Left renal cortex interstitium (tissue), 4 donors: ENCODE results near the gene ANKEF1. TPM values are rescaled to one million over a fixed set of nuclear protein-coding genes. Genes with fewer than 3 reads are reported as not detected.
"Not testable (repeated sequence)": the region's sequence is repeated elsewhere in the genome, so short reads cannot be mapped to it uniquely, and the experiment has no call there.

Source experiments
- DNase-seq, 4 donors: peaks; one replicate each; pipeline ENCODE4 v3.0.0-alpha.2; 2013; ENCODE audit warnings: low read depth in 4 of 4, low spot score in 2 of 4, missing footprints in 1 of 4
- polyA plus RNA-seq, 4 donors: library from polyadenylated mRNA; unstranded; fragments of 120-200 nt; gene quantifications; one replicate each; pipeline ENCODE4 v1.2.1, GENCODE V29; 2013; ENCODE audit not compliant: insufficient read length in 4 of 4

ANKEF1 gene
- polyA plus RNA-seq, 4 donors = 8.0 to 9.2 (median 8.3) TPM

- DNase-seq = not testable (repeated sequence)
Observed at GRCh38 chr20:10031451-10032215, 3.2 kb upstream of the ANKEF1 start.

DNA sequence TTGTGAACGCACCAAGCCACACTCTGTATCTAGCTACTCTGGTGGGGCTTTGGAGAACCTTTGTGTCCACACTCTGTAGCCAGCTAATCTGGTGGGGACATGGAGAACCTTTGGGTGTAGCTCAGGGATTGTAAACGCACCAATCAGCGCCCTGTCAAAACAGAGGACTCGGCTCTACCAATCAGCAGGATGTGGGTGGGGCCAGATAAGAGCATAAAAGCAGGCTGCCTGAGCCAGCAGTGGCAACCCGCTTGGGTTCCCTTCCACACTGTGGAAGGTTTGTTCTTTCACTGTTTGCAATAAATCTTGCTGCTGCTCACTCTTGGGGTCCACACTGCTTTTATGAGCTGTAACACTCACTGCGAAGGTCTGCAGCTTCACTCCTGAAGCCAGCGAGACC, 2.5 kb upstream of the ANKEF1 start:
- DNase-seq = not testable (repeated sequence)

DNA sequence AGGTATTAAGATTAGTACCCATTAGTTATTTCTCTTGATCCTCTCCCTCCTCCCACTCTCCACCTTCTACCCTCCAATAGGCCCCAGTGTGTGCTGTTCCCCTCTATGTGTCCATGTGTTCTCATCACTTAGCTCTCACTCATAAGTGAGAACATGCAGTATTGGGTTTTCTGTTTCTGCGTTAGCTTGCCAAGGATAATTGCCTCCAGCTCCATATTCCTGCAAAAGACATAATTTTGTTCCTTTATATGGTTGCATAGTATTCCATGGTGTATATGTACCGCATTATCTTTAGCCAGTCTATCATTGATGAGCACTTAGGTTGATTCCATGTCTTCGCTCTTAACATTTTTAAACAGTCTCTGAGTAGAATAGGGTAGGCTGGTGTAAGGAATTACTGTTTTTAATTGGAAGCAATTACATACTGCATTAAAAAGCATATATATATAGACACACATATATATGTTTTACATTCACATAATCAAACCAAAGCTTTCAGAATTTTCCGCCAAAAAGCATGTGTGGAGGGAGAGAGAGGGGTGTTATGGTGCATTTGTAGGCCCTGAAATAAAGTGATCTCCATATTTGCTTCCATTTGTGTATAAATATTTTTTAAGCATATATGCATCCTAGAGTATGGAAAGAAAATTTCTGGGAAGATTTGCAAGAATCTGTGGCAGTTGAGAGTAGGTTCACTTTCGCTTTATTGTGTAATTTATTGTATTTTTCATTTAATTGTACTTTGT, 709 bp upstream of the ANKEF1 start:
- no peak for DNase-seq

DNA sequence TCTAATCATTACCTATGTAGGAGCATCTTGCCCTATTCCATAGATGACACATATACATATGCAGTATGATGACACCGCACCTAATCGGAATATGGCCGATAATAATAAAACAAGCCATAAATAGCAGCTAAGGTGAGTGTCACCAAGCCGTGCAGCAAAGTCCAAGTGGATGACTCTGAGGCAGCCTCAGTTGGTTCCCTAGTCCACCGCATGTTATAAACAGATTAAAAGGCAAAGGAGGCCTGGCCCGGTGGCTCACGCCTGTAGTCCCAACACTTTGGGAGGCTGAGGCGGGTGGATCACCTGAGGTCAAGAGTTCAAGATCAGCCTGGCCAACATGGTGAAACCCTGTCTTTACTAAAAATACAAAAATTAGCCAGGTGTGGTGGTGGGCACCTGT, 1.5 kb downstream of the ANKEF1 start:
- DNase-seq = not testable (repeated sequence)

GRCh38 chr20:10040070-10040975, 5.5 kb downstream of the ANKEF1 start:
- no peak for DNase-seq

DNA sequence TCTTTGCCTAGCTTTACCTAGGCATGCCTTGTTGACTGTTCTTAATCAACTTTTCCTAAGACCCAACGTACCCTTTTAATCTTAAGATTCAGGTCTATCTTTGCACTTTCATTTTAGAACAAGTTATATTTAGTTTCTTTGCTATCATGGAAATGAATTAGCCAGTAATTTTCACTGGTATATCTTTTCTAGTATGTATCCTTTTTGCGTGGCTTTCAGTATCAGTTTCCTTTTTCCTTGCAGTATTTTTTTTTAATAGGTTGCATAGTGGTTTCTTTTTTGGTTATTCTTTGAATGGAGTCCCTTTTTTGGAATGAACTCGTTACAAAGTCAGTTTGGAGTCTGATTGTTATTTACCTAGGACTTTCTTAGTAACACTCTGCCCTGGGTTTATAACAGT, 7.3 kb downstream of the ANKEF1 start:
- no peak for DNase-seq

- no peak for DNase-seq
Observed at GRCh38 chr20:10047427-10047826, 12.6 kb downstream of the ANKEF1 start.

DNA sequence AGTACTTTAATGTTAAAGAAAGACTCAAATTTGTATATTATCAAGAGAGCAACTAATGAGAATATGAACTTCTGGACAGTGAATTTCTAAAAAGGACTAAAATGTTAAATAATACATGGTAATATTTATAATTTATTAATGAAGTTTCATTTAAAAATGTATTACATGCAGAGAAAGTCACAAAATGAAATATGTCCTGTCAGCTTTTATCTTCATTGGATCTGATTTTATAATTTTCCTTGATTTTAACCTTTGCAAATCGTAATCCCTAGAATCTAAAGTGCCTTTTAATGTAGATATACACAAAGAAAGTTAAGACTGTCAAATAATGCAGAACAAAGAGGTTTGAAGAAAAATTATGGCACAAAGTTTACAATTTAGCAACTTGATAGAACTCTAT, 16.4 kb downstream of the ANKEF1 start:
- DNase-seq = no peak

DNA sequence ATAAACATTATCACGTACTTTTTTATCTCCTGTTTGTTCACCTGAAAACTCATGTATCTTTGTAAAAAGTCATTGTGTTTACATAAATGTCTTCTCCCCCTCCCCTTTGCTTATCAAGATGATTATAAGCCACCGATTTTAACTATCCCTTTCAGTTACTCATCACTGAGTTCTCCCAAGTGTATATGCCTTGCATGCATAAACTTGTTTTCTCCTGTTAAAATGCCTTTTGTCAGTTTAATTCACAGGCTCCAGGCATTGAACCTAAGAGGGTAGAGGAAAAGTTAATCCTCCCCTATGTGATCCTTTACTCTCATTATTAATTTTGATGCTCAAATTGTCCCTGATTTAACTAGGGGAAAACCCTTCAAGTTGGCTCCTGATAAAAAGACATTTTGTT, 24.2 kb downstream of the ANKEF1 start:
- DNase-seq = no peak

GRCh38 chr20:10060226-10060625, 25.4 kb downstream of the ANKEF1 start:
- DNase-seq = no peak

DNA sequence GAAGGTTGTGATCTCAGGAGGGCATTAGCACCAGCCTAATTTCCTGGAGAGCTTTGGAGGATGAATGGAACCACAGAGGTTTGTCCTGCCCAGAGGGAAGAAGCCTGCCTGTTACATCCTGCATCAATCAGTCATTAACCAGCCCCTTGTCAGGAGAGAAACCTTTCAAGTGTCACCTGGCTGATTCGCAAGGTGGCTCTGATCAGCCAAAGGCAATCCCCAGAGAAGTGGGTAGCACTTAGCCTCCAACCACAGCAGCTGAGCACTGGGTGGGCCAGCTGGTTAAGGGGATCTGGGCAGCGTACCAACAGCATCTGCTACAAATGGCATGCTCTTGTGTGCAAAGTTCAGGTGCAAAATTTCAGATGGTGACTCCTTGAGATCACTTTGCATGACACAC, 26.9 kb downstream of the ANKEF1 start:
- no peak for DNase-seq

- no peak for DNase-seq
Observed at GRCh38 chr20:10063482-10063881, 28.7 kb downstream of the ANKEF1 start.

- no peak for DNase-seq
Observed at GRCh38 chr20:10064611-10065010, 29.8 kb downstream of the ANKEF1 start.

DNA sequence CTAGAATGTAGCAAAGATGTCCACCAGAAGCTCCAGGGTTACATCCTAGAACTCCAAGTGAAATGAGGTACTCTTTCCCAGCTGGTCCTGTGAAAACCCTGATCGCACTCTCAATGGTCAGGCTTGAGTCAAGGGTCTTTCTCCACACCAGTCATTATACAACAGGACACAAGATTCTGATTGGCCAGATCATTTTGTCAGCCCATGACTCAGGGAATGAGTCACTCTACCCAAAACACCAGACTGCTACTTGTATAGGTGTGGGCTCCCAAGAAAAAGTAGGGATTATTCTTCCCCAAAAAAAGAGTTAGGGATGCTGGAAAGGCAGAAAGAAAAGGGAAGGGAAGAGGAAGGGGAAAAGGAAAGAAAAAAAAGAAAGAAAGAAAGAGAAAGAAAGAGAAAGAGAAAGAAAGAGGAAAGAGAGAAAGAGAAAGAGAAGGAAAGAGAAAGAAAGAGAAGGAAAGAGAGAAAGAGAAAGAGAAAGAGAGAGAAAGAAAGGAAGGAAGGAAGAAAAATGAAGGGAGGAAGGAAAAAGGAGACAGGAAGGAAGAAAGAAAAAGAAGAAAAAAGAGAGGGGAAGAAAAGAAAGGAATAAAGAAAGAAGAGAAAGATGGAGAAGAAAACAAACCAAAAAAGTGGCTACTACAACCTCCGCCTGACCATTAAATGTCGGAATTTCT, 30.5 kb downstream of the ANKEF1 start:
- DNase-seq = no peak

DNA sequence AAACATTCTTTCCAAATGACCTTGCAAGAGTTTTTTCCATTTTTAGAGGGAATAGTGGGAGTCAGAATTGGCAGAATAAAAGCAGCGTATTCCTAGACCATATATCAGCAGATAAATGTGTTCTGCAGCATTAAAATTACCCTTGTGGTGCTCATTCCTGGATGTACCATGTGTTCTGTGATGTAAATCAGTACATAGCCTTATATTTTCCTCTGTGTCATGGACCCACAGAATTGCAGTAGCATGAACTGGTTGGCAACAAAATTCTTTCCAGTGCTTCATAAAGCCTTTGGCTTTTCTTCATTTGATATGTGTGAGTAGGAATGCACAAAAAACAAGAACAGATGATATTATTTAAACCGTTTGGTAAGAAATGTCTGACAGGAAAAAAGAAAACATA, 32.5 kb downstream of the ANKEF1 start:
- DNase-seq = no peak

DNA sequence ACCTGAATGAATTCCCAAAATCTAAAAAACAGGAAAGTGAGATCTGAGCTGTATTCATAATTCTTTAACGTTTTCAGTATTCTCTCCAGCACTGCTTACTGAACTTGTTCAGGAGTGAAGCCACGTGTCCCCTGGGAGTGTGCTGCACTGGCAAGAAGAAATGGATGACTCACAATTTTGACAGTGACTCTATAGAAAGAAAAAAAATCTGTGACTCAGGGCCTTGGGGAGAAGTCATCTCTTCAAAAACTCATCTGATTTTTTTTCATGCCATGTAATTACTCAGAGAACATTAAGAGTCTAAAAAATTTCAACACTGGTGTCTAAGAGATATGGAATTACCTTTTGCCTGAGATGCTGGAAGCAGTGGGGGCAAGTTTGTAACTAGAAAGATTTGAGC, 39.7 kb downstream of the ANKEF1 start:
- DNase-seq = no peak

- DNase-seq = no peak
Observed at GRCh38 chr20:10075606-10076005, 40.8 kb downstream of the ANKEF1 start.

GRCh38 chr20:10076126-10077080, 41.6 kb downstream of the ANKEF1 start:
- DNase-seq = no peak

- no peak for DNase-seq
Observed at GRCh38 chr20:10077081-10077471, 42.3 kb downstream of the ANKEF1 start.
